Measurements from ENCODE around the gene SH2D1B.
A peak's percentile ranks its signal among the peaks of the same experiment; 100 is the strongest.
"Not testable (repeated sequence)": the region's sequence is repeated elsewhere in the genome, so short reads cannot be mapped to it uniquely, and the experiment has no call there.

The SH2D1B gene

GRCh38 chr1:162360237-162360873, 51.6 kb downstream of the SH2D1B start:
- DNase-seq: no peak

DNA sequence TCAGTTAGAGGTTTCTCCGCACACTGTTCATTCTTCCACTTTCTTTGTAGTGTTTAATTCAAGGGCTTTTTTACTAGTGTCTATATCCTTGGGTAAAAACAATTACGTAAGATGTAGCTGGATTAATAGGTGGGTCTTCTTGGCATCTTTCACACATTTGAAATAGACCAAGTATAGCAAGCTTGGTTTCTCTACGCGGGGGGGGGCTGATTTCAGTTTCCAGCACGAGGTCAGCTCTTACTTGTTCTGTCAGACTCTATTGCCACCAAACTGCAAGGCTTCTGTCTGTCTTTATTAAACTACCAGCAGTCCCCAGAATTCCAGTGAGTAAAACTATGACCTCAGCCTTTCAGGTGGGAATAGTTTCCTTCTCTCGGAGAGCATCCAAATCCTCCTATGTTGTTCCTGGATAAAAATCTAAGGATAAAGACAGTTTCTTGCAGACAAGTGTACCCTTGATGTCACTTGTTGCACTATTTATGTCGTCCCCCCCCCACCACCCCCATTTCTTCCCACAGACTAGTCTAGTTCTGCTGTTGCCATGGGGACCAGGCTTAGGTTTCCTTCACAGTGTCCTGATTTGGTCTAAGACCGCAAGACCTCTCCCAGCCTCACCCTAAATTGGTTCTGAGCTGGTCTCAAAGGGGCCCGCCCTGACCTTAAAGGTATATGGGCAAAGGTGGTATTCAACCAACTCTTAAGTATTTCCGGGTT, 52.3 kb downstream of the SH2D1B start:
- no peak for DNase-seq

- no peak for DNase-seq
Measured at GRCh38 chr1:162358928-162359327, 53.0 kb downstream of the SH2D1B start.

- DNase-seq: peak; percentile 49
Measured at GRCh38 chr1:162357681-162358266, 54.2 kb downstream of the SH2D1B start.

GRCh38 chr1:162353702-162354101, 58.2 kb downstream of the SH2D1B start:
- DNase-seq: no peak

DNA sequence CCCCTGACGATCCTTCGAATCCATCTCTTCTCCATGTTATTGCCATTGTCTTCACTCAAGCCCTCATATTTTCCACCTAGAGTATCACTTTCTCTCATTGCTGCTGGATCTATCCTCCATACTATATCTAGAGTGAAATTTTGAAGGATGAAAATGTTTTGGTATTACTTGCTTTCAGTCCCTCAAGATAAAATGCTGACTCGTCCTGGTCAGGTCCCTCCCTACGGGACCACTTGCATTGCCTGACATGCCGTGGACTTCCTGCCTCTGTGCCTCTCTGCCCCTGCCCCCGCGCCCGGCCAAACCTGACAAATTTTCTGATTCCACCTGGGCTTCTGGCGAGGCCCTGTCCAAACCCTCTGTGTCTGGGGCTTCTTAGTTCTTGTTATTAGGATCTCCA, 58.9 kb downstream of the SH2D1B start:
- DNase-seq: no peak

DNA sequence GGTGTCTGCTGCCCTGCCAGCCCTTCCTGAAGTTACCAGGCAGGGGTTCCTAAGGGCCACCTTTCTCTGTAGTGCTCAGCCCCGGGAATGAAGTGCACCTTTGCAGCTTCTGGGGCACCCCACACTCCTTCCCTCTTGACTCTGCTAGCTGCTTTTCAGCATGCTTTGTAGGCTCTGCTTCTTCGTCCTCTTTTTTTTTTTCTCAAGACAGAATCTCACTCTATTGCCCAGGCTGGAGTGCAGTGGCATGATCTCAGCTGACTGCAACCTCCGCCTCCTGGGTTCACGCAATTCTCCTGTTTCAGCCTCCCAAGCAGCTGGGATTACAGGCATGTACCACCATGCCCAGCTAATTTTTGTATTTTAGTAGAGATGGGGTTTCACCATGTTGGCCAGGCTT, 60.1 kb downstream of the SH2D1B start:
- DNase-seq: not testable (repeated sequence)

- no peak for DNase-seq
Measured at GRCh38 chr1:162351246-162351842, 60.6 kb downstream of the SH2D1B start.

DNA sequence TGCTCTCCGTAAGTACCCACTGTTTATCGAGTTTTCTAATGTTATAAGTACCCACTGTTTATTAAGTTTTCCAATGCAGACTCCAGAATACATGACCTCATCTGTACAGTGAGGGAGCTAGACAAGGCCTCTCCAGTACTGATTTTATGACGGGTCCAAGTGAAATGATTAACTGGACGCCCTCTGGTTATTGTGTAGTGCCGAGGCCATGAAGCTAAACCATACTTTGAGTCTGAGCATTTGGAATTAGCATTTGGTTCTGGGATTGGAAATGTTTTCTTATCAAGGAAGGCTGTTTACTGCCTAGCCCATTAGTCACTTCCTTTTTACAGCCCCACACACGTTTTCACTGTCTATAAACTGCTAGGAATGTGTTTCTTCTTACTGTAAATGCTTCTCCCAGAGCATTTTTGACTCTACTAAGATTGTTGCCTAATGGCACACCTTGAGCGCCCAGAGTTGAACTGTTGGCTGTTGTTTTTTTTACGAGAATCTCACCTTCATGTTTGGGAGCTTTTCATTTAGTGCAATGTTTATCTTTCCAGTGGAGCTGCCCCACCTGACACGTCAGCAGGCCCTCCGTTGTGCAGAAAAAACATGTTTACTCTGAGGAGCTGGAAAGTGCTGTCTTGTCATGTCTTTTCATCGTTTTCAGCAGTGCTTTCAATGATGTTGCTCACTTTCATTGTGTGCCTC, 62.2 kb downstream of the SH2D1B start:
- DNase-seq: no peak

- DNase-seq: no peak
Measured at GRCh38 chr1:162347281-162347680, 64.7 kb downstream of the SH2D1B start.

All from eye (tissue), 1 donor.